Thyroid gland (tissue), 4 donors: ENCODE data around the gene HIRIP3.

Experiments
- POLR2A ChIP-seq, 2 donors: fragments of 450-650 bp; IDR thresholded peaks; one replicate each; pipeline ENCODE4 v1.6.1; 2017; ENCODE audit warnings: antibody characterized with exemption in 2 of 2, mild to moderate bottlenecking in 2 of 2, moderate library complexity in 1 of 2
- TF ChIP-seq, protein P1 (sequence below), 6 experiments: fragments of 200-600 bp in 3 of 6; fragments of 450-650 bp in 3 of 6; sonication (generic) in 3 of 6; IDR thresholded peaks; one replicate each; pipeline ENCODE4 v1.5.1; 2016 to 2019; ENCODE audit warnings: antibody characterized with exemption in 6 of 6, mild to moderate bottlenecking in 2 of 6, inconsistent platforms in 1 of 6, moderate library complexity in 1 of 6

DNA sequence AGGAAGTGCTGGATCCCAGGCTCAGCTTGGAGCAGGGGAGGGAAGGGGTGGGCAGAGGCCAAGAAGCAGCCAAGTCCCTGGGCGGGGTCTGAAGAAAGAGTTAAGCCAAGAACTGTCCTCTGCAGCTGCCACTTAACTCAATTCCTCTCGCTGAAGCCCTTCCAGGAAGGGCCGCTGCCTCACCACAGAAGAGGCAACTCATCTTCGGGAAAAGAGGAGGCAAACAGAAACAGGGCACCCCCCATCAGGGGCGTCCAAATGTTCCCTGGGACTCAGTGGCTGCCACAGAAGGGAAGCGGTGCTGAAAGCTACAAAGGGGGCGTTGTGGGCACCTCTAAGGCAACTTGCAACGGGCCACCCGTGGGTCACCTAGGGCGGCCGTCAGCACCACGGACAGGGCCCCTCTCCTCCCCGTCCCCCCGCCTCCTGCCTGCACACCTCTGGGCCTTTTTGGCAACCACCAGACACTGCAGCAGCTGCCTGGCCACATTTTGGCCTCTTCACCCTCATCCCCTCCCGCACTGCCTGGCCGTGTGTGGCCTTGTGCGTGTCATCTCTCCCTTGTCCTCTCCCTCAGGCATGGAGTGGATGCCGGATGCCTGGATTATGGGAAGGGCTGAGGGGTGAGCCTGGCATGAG lies 33.1 kb upstream of the HIRIP3 start:
- TF ChIP-seq POLR2A (IDR thresholded peaks at IDR 0.05), result no peak
- TF ChIP-seq, protein P1, sequence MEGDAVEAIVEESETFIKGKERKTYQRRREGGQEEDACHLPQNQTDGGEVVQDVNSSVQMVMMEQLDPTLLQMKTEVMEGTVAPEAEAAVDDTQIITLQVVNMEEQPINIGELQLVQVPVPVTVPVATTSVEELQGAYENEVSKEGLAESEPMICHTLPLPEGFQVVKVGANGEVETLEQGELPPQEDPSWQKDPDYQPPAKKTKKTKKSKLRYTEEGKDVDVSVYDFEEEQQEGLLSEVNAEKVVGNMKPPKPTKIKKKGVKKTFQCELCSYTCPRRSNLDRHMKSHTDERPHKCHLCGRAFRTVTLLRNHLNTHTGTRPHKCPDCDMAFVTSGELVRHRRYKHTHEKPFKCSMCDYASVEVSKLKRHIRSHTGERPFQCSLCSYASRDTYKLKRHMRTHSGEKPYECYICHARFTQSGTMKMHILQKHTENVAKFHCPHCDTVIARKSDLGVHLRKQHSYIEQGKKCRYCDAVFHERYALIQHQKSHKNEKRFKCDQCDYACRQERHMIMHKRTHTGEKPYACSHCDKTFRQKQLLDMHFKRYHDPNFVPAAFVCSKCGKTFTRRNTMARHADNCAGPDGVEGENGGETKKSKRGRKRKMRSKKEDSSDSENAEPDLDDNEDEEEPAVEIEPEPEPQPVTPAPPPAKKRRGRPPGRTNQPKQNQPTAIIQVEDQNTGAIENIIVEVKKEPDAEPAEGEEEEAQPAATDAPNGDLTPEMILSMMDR (IDR thresholded peaks at IDR 0.05), result no peak
